Uterus (tissue), 4 donors: ENCODE measurements around the gene CASZ1. TPM values are rescaled to one million over a fixed set of nuclear protein-coding genes. Genes with fewer than 3 reads are reported as not detected.
A peak's percentile ranks its signal among the peaks of the same experiment; 100 is the strongest.

Experiments used
- DNase-seq, 2 donors: peaks; one replicate each; pipeline ENCODE4 v3.0.0-alpha.2; 2019 to 2020
- H3K27ac ChIP-seq, 2 donors: fragments of 200-600 bp; sonication (generic); 1 replicate in 1 of 2; 2 replicates in 1 of 2; pipeline ENCODE4 v1.5.1; 2016 to 2018
- H3K27me3 ChIP-seq, 2 donors: fragments of 200-600 bp; sonication (generic); one replicate each; pipeline ENCODE4 v1.5.1; 2018 to 2019; ENCODE audit warnings: control low read depth in 1 of 2
- H3K36me3 ChIP-seq, 2 donors: fragments of 200-600 bp; sonication (generic); one replicate each; pipeline ENCODE4 v1.5.1; 2019; ENCODE audit warnings: control low read depth in 1 of 2
- H3K4me1 ChIP-seq, 2 donors: fragments of 200-600 bp; sonication (generic); one replicate each; pipeline ENCODE4 v1.5.1; 2018 to 2019; ENCODE audit warnings: control low read depth in 1 of 2
- H3K4me3 ChIP-seq, 2 donors: fragments of 200-600 bp; sonication (generic); 1 replicate in 1 of 2; 2 replicates in 1 of 2; pipeline ENCODE4 v1.5.1; 2018 to 2019; ENCODE audit warnings: mild to moderate bottlenecking in 1 of 2
- H3K9me3 ChIP-seq, 2 donors: fragments of 200-600 bp; sonication (generic); one replicate each; pipeline ENCODE4 v1.5.1; 2019; ENCODE audit warnings: control low read depth in 1 of 2
- POLR2A ChIP-seq, 2 donors: fragments of 450-650 bp; IDR thresholded peaks; one replicate each; pipeline ENCODE4 v1.6.1; 2016; ENCODE audit warnings: antibody characterized with exemption in 2 of 2, mild to moderate bottlenecking in 1 of 2, moderate library complexity in 1 of 2
- intact Hi-C: fragments of 100-400 bp; cut with DNase I; formaldehyde crosslinking; loops from one replicate; pipeline ENCODE4 v1.15.1; 2023; ENCODE audit warnings: low total_unique reads
- total RNA-seq, 4 donors: library from RNA; depleted of rRNA in 3 of 4; stranded (reverse); fragments of >200 nt in 3 of 4; gene quantifications; one replicate each; pipeline versions ENCODE4 v1.1.0 to v1.2.4, GENCODE V29; 2014 to 2023
- TF ChIP-seq, protein P1 (sequence below), 4 experiments: fragments of 200-600 bp in 2 of 4; fragments of 450-650 bp in 2 of 4; sonication (generic) in 2 of 4; IDR thresholded peaks; one replicate each; pipeline ENCODE4 v1.5.1; 2016 to 2019; ENCODE audit warnings: antibody characterized with exemption in 4 of 4, mild to moderate bottlenecking in 2 of 4, moderate library complexity in 1 of 4
- donor health status: DM: yes; HTN: yes; CAD: no.

CASZ1 gene
- total RNA-seq, 4 donors from 2014 or later, result 0.59 to 49.2 (median 3.9) TPM

DNA sequence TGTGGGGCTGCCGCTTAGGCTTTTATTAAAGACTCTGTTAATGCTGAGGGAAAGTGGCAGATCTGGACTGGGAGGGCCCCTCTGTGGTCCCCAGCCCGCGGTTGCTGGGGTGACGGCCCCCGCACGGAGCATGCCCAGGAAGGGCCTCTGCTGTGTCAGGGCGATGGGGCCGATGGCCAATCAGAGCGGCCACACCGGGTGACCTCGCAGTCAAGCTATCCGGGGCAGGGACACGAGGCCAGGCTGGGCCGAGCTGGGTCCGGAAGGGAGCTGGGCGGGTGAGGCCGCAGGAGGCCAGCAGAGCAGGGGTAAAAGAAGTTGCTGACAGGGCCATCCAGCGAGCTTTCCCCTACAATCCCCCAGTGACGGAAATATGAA lies 145.1 kb downstream of the CASZ1 start:
- Histone ChIP-seq H3K4me3 (no peak overlapping the region), H3K9me3 (no peaks in the 10 kb centered on the region), H3K27ac (no peak overlapping the region), H3K4me1 (no peaks in the 10 kb centered on the region), H3K27me3 (no peaks in the 10 kb centered on the region), H3K36me3 (no peaks in the 10 kb centered on the region)
- intact Hi-C loops, result no loop called here
- no peak for TF ChIP-seq POLR2A (IDR thresholded peaks at IDR 0.05)
- TF ChIP-seq, protein P1, sequence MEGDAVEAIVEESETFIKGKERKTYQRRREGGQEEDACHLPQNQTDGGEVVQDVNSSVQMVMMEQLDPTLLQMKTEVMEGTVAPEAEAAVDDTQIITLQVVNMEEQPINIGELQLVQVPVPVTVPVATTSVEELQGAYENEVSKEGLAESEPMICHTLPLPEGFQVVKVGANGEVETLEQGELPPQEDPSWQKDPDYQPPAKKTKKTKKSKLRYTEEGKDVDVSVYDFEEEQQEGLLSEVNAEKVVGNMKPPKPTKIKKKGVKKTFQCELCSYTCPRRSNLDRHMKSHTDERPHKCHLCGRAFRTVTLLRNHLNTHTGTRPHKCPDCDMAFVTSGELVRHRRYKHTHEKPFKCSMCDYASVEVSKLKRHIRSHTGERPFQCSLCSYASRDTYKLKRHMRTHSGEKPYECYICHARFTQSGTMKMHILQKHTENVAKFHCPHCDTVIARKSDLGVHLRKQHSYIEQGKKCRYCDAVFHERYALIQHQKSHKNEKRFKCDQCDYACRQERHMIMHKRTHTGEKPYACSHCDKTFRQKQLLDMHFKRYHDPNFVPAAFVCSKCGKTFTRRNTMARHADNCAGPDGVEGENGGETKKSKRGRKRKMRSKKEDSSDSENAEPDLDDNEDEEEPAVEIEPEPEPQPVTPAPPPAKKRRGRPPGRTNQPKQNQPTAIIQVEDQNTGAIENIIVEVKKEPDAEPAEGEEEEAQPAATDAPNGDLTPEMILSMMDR (IDR thresholded peaks at IDR 0.05), result no peak
- DNase-seq, result no peak

DNA sequence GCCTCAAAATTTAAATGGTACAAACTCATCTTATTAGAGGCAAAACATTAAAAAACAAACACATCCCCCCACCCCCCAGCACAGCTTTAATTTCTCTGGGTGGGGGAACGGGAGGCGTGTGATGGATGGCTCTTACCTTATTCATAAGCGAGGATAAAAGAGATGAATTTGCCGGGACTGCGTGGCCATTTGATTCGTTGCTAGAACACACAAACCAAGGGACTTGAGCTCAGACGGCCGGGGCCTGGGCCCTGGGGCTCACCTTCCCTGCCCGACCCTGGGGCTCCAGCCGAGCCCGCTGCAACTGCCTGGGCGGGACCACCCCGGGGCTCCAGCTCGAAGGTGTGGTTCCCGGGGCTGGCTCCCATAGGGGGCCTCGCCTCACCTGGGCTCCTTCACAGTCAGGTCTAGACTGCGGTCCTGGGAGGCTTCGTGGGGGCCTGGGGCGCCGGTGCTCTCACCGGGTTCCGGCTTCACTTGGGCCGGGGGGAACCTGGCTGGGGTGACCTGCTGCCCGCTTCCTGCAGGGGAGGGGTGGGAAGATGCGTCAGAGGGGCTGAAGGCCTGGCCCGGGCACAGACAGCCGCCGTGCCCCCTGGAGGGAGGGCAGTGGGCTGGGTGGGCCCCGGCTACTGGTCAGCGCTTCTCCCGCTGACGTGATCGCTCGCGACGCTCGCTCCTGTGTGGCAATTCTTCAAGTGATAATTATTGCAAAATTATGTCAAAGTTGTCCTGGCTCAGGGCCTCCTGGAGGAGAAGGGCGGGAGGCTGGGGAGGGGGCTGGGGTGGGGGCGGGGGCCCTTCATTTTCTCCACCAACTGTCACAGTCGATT lies 145.7 kb downstream of the CASZ1 start:
- H3K9me3 ChIP-seq, result no peaks in the 10 kb centered on the region
- H3K36me3 ChIP-seq, result no peaks in the 10 kb centered on the region
- intact Hi-C loops, result no loop called here
- no peak for DNase-seq
- no peaks in the 10 kb centered on the region for H3K4me1 ChIP-seq
- H3K4me3 ChIP-seq, result no peak overlapping the region
- no peak overlapping the region for H3K27ac ChIP-seq
- H3K27me3 ChIP-seq, result no peaks in the 10 kb centered on the region
- TF ChIP-seq POLR2A (IDR thresholded peaks at IDR 0.05), result no peak
- TF ChIP-seq, protein P1 (IDR thresholded peaks at IDR 0.05), result no peak

DNA sequence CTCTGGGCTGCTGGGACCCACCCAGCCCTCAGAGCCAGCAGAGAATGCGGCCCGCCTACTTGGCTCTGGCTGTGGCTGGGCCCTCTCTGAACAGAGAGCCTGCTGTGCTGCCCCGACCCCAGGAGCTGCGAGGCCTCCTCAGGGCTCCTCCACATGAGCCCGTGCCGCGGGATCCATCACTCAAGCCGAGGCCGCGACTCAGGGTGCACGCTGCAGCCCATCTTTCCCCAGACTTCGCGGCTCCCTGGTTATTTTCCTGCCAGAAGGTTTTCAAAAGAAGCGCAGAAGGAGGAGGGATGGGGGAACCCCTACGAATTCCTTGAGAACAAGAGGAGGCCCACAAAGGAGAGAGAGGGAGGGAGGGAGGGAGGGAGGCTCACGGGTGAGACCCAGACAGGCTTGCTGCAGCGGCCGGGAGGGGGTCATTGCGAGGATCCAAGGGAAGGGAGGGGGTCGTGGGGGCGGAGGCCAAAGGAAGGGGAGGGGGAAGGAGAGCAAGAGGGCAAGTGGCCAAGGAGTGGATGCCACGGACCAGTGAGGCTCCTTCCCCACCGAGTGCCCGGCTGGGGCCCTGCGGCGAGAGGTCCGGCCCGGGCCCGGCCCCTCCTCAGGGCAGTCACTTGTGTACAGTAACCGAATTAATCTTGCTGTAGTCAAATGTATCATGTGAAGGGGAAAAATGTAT lies 146.8 kb downstream of the CASZ1 start:
- no peak overlapping the region for H3K4me3 ChIP-seq
- H3K9me3 ChIP-seq, result no peaks in the 10 kb centered on the region
- TF ChIP-seq, protein P1 (IDR thresholded peaks at IDR 0.05), result no peak
- TF ChIP-seq POLR2A (IDR thresholded peaks at IDR 0.05), result no peak
- intact Hi-C loops, result no loop called here
- H3K4me1 ChIP-seq, result no peaks in the 10 kb centered on the region
- no peak for DNase-seq
- peak overlapping the region; percentile 26 to 35 for H3K27ac ChIP-seq
- H3K36me3 ChIP-seq, result no peaks in the 10 kb centered on the region
- H3K27me3 ChIP-seq, result no peaks in the 10 kb centered on the region

DNA sequence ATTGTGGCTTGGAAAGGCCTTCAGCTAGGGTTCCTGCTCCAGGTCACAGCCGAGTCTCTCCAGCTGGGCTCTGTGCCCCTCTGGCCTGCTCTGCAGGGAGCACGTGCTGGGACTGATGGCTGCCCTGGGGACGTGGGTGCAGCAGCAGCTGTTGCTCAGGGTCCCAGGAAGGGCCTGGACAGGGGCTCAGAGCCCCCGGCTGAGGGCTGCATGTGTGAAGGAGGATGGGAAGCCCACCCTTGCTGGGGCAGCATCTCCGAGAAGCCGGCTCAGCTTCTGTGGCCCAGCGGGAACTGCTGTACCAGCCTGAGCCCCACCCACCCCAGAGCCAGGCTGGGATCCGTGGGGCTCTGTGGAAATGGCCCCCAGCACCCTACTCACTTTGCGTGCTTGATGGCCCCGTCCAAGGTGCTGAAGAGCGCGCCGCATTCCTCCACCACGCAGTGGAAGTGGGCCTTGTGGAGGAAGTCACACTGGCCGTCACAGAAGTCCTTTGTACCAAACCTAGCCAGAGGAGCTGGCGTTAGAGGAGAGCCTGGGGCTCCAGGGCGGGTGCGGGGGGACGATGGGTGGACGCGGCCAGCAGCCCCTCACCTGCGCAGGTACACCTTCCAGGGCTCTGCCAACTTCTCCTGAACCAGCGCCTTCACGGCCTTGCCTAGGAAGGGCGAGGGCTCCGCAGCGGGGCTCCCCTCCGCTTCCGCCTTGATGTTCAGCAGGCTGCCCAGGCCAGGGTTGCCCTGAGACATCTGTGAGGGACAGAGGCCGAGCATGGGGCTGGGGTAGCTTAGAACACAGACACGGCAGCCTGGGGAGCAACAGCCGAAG lies 147.5 kb downstream of the CASZ1 start:
- Histone ChIP-seq H3K36me3 (no peaks in the 10 kb centered on the region), H3K4me1 (no peaks in the 10 kb centered on the region), H3K9me3 (no peaks in the 10 kb centered on the region), H3K27ac (peak overlapping the region; percentile 26 to 35), H3K27me3 (no peaks in the 10 kb centered on the region), H3K4me3 (no peak overlapping the region)
- no peak for TF ChIP-seq POLR2A (IDR thresholded peaks at IDR 0.05)
- TF ChIP-seq, protein P1 (IDR thresholded peaks at IDR 0.05), result no peak
- intact Hi-C loops, result no loop called here
- DNase-seq, result no peak
